Spleen (tissue), 7 donors: ENCODE results near the gene ZFHX2.

Experiments
- POLR2A ChIP-seq, 3 donors: fragments of 450-650 bp; IDR thresholded peaks; one replicate each; pipeline ENCODE4 v1.5.1; 2017; ENCODE audit warnings: antibody characterized with exemption in 3 of 3, mild to moderate bottlenecking in 1 of 3
- TF ChIP-seq, protein P1 (sequence below), 11 experiments: fragments of 200-600 bp in 7 of 11; fragments of 450-650 bp in 4 of 11; sonication (generic) in 4 of 11; IDR thresholded peaks in 8 of 11; conservative IDR thresholded peaks in 3 of 11; 1 replicate in 7 of 11; 2 replicates in 4 of 11; pipeline versions ENCODE4 v1.4.0 to v1.8.0; 2016 to 2021; ENCODE audit warnings: antibody characterized with exemption in 11 of 11, inconsistent platforms in 4 of 11, mild to moderate bottlenecking in 1 of 11
- donor health status: DM: no; HTN: no; CAD: no; lungs with moderate emphysema.
- donor health status: DM: no; HTN: no; CAD: no.
- donor health status: DM: no; HTN: no; CAD: no.

DNA sequence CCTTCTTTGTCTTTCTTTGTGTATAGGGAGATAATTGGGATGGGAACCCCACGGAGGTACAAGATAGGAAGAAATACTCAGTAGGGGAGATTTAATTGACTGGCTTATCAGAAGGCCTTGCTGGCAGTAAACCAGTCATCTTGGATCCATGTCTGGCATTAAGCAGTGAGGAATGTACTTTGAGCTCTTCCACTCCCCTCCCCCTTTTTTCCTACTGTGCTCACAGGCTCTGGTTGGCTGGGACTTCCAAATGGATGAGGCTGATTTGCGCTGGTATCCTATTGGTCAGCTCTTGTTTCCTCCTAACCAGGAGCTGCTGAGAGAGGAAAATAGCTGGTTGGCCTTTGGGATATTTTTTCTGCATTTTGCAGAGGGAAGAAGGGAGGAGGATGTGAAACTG, 57.3 kb downstream of the ZFHX2 start:
- TF ChIP-seq, protein P1, sequence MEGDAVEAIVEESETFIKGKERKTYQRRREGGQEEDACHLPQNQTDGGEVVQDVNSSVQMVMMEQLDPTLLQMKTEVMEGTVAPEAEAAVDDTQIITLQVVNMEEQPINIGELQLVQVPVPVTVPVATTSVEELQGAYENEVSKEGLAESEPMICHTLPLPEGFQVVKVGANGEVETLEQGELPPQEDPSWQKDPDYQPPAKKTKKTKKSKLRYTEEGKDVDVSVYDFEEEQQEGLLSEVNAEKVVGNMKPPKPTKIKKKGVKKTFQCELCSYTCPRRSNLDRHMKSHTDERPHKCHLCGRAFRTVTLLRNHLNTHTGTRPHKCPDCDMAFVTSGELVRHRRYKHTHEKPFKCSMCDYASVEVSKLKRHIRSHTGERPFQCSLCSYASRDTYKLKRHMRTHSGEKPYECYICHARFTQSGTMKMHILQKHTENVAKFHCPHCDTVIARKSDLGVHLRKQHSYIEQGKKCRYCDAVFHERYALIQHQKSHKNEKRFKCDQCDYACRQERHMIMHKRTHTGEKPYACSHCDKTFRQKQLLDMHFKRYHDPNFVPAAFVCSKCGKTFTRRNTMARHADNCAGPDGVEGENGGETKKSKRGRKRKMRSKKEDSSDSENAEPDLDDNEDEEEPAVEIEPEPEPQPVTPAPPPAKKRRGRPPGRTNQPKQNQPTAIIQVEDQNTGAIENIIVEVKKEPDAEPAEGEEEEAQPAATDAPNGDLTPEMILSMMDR (IDR thresholded peaks at IDR 0.05 in 8 of 11, conservative IDR thresholded peaks at IDR 0.05 in 3 of 11), result no peak
- TF ChIP-seq POLR2A (IDR thresholded peaks at IDR 0.05), result no peak
